ENCODE measurements around the gene CHCHD10. TPM values are rescaled to one million over a fixed set of nuclear protein-coding genes. Genes with fewer than 3 reads are reported as not detected.

The CHCHD10 gene
- total and polyA plus RNA-seq, 2 of the 4 experiments (the other 2 are of a cell fraction), result 2.2 to 11.2 TPM

- Histone ChIP-seq H3K9me3 (ENCODE audit: control insufficient read depth, insufficient read depth, low read length) (no peaks in the 10 kb centered on the region), H2AK5ac (ENCODE audit: low read depth, low read length) (0 out of 2 replicates have a peak overlapping the region, but pooled peaks have one; percentile 63), H4K5ac (ENCODE audit: low read depth, low read length) (no peak overlapping the region), H4K20me1 (ENCODE audit: insufficient read depth, low read length) (no peaks in the 10 kb centered on the region), H3K79me1 (ENCODE audit: low read depth in 1 of 2, low read length in 2 of 2) (peaks cover 9 to 23% of the 10 kb centered on the region in 2 experiments), H2AK9ac (replicated peaks; ENCODE audit: low read depth, low read length, poor library complexity) (no peak overlapping the region), H2BK15ac (ENCODE audit: low read depth, low read length) (no peak overlapping the region), H3K4me1 (ENCODE audit: control insufficient read depth, insufficient read depth, low read length) (peaks cover 4% of the 10 kb centered on the region), H4K8ac (ENCODE audit: low read depth in 2 of 2, low read length in 2 of 2) (peak overlapping the region in 1 of 2 experiments; percentile 98; a peak in 1 of 4 replicates), H3K23ac (ENCODE audit: low read depth, low read length) (no peak overlapping the region), H2BK120ac (ENCODE audit: low read depth, low read length) (no peak overlapping the region), H2AFZ (replicated peaks; ENCODE audit: low read length, poor library complexity) (no peak overlapping the region), H3K36me3 (ENCODE audit: control insufficient read depth, insufficient read depth, low read length) (no peaks in the 10 kb centered on the region), H3K9me1 (ENCODE audit: insufficient read depth, low read length) (peaks cover 5% of the 10 kb centered on the region), H3K18ac (ENCODE audit: low read depth, low read length) (no peak overlapping the region), H3K27me3 (ENCODE audit: control insufficient read depth, insufficient read depth, low read length) (0 out of 2 replicates have a peak, but pooled peaks cover 1% of the 10 kb centered on the region), H2BK5ac (ENCODE audit: low read depth, low read length, poor library complexity, severe bottlenecking) (no peak overlapping the region), H3K14ac (replicated peaks; ENCODE audit: low read depth, low read length) (no peak overlapping the region), H3K4me3 (ENCODE audit: insufficient read depth, low read depth, low read length) (no peak overlapping the region), H3K56ac (ENCODE audit: extremely low read depth, insufficient read depth, low read length) (no peak overlapping the region), H3K4me2 (ENCODE audit: low read depth, low read length) (no peak overlapping the region), H3K4ac (ENCODE audit: low read depth, low read length) (no peak overlapping the region), H2BK20ac (ENCODE audit: low read depth, low read length) (no peak overlapping the region), H4K91ac (ENCODE audit: insufficient read depth, low read depth, low read length) (no peak overlapping the region), H3K9ac (ENCODE audit: low read depth, low read length) (no peak overlapping the region), H3K27ac (ENCODE audit: insufficient read depth, low read length) (no peak overlapping the region)
- DNase-seq (no peak), ATAC-seq (ENCODE audit: low read depth) (no peak)
- intact Hi-C loops (cut with micrococcal nuclease) (no loop called here), dilution Hi-C loops (cut with HindIII; ENCODE audit: low sequenced_read_pairs, unreplicated experiment) (no loop called here), in situ Hi-C loops (cut with MboI; ENCODE audit: low sequenced_read_pairs) (no loop called here)
- WGBS, 2 experiments (ENCODE audit: extremely low coverage in 2 of 2, insufficient read length in 1 of 2), result 71% methylated on average over 1 of the region's 9 CpGs; no CpG with 5 or more reads in 1 of the 2 experiments
- ChIA-PET POLR2A (ENCODE audit: unreplicated experiment) (interaction anchor here (0.5 kb wide), 1 partner anchor 98 kb away, joined by 3 read pairs; no protein-coding TSS in a partner anchor), CTCF (no interaction called here)
- TF ChIP-seq RCOR1 (IDR thresholded peaks at IDR 0.05; ENCODE audit: insufficient replicate concordance, low read length) (no peak), POLR2A (IDR thresholded peaks at IDR 0.05; ENCODE audit: low read depth, low read length) (no peak)
- BruUV-seq (replicated peaks), result no TSS peak
These were observed 15.6 kb downstream of the CHCHD10 start for GRCh38 chr22:23752090-23752691.

All from IMR-90 (cell line).